HepG2 (cell line): ENCODE data around the gene RUFY2. TPM values are rescaled to one million over a fixed set of nuclear protein-coding genes. Genes with fewer than 3 reads are reported as not detected.

ENCODE experiments used
- ATAC-seq: fragments of 200-7000 bp; cut with Tn5 transposase; 3 replicates; pipeline ENCODE4 v1.9.1; 2020; ENCODE audit warnings: mild to moderate bottlenecking, moderate library complexity
- BruUV-seq: library from RNA; stranded (reverse); fragments of 400-500 nt; replicated peaks from 2 replicates; lab custom pipeline; 2021; lab: Mats Ljungman, UMichigan
- CTCF ChIA-PET: fragments of 300-600 bp; formaldehyde crosslinking; extraction: SDS; loops from one replicate; lab custom pipeline; 2021; ENCODE audit warnings: low total read pairs, inconsistent platforms, low intra/inter-chr PET ratio; lab: Yijun Ruan, JAX
- POLR2A ChIA-PET: fragments of 350-600 bp; sonication (Branson Sonifier 250); formaldehyde crosslinking; loops from one replicate; lab custom pipeline; 2020; ENCODE audit warnings: antibody characterized with exemption, inconsistent platforms; lab: Yijun Ruan, JAX
- DNase-seq: peaks from one replicate; pipeline ENCODE4 v3.0.0-alpha.2; 2015; ENCODE audit warnings: low spot score
- FAIRE-seq: peaks from 3 replicates; lab custom pipeline; 2011; peaks lifted over from hg19 to GRCh38; lab: Jason Lieb, UNC
- H2AFZ ChIP-seq: one replicate; pipeline ENCODE4 v1.6.1; 2011; ENCODE audit warnings: low read length, inconsistent platforms
- H3K27ac ChIP-seq: fragments of 300-600 bp; 3 replicates; pipeline ENCODE4 v1.8.0; 2011; ENCODE audit warnings: mixed run types, mild to moderate bottlenecking, mixed read lengths, low read length, inconsistent platforms; ENCODE audit not compliant: insufficient read depth; ENCODE audit errors: extremely low read length
- H3K27me3 ChIP-seq, 2 experiments: fragments of 200-600 bp in 1 of 2; 2 replicates in 1 of 2; 3 replicates in 1 of 2; pipeline versions ENCODE4 v1.6.0 to v1.8.0; 2011; ENCODE audit warnings: low read length in 2 of 2, mild to moderate bottlenecking in 2 of 2, moderate library complexity in 2 of 2, inconsistent platforms in 1 of 2; ENCODE audit not compliant: insufficient read depth in 2 of 2, control insufficient read depth in 1 of 2
- H3K36me3 ChIP-seq, 2 experiments: fragments of 200-600 bp in 1 of 2; replicated peaks in 1 of 2; 2 replicates in 1 of 2; 3 replicates in 1 of 2; pipeline versions ENCODE4 v1.5.1 to v1.8.0; 2011; ENCODE audit warnings: low read length in 2 of 2, inconsistent platforms in 1 of 2; ENCODE audit not compliant: insufficient read depth in 2 of 2, control insufficient read depth in 1 of 2
- H3K4me1 ChIP-seq: 2 replicates; pipeline ENCODE4 v1.5.1; 2012; ENCODE audit warnings: low read length, inconsistent platforms; ENCODE audit not compliant: insufficient read depth
- H3K4me2 ChIP-seq: 2 replicates; pipeline ENCODE4 v1.6.0; 2011; ENCODE audit warnings: low read depth, low read length, inconsistent platforms
- H3K4me3 ChIP-seq, 3 experiments: fragments of 200-600 bp in 1 of 3; sonication (generic), shearing (Covaris generic) in 1 of 3; replicated peaks in 1 of 3; 2 replicates each; pipeline ENCODE4 v1.5.1; 2011 to 2016; ENCODE audit warnings: low read length in 3 of 3, inconsistent platforms in 2 of 3, low read depth in 2 of 3, mild to moderate bottlenecking in 2 of 3, control low read depth in 1 of 3, mixed read lengths in 1 of 3; ENCODE audit not compliant: insufficient read depth in 1 of 3
- H3K79me2 ChIP-seq: one replicate; pipeline ENCODE4 v1.6.1; 2011; ENCODE audit warnings: low read length, inconsistent platforms; ENCODE audit not compliant: insufficient read depth
- H3K9ac ChIP-seq: 2 replicates; pipeline ENCODE4 v1.6.0; 2011; ENCODE audit warnings: mild to moderate bottlenecking, low read depth, low read length, inconsistent platforms; ENCODE audit not compliant: insufficient read depth
- H3K9me3 ChIP-seq: 2 replicates; pipeline ENCODE4 v1.5.1; 2012; ENCODE audit warnings: mild to moderate bottlenecking, low read length
- H4K20me1 ChIP-seq: 2 replicates; pipeline ENCODE4 v1.6.0; 2011; ENCODE audit warnings: inconsistent platforms, mild to moderate bottlenecking, low read length, moderate library complexity; ENCODE audit not compliant: insufficient read depth
- AGO2 ChIP-seq: fragments of 200-400 bp; formaldehyde crosslinking; optimal IDR thresholded peaks from 2 replicates; pipeline ENCODE3; 2017; ENCODE audit warnings: mild to moderate bottlenecking, low read depth, low read length, moderate library complexity
- GLI4 ChIP-seq: sonication (generic); formaldehyde crosslinking; IDR thresholded peaks from 2 replicates; pipeline ENCODE4 v1.5.1; 2020; ENCODE audit warnings: missing genetic modification reagents, mild to moderate bottlenecking, moderate library complexity, borderline replicate concordance
- RBM22 ChIP-seq: fragments of 200-400 bp; formaldehyde crosslinking; optimal IDR thresholded peaks from 2 replicates; pipeline ENCODE3; 2017; ENCODE audit warnings: mild to moderate bottlenecking, low read length, moderate library complexity
- SNAI1 ChIP-seq: sonication (generic); formaldehyde crosslinking; IDR thresholded peaks from 2 replicates; pipeline ENCODE4 v1.5.0; 2020; ENCODE audit warnings: mild to moderate bottlenecking, missing genetic modification reagents, borderline replicate concordance
- WGBS: methylation state at CpG from one replicate; pipeline ENCODE4 v1.1.6; 2017; ENCODE audit warnings: low lambda C conversion rate; 5-methylcytosine and 5-hydroxymethylcytosine counted together
- in situ Hi-C: cut with HindIII; loops from 2 replicates; pipeline ENCODE4 v1.10.0; 2017; ENCODE audit warnings: low pct_unique_long_range_greater_than_20kb; ENCODE audit not compliant: extremely low pct_ligation_motif_present
- intact Hi-C: fragments of 100-400 bp; cut with micrococcal nuclease; formaldehyde crosslinking; loops from one replicate; pipeline ENCODE4 v1.10.0; 2022; ENCODE audit not compliant: unreplicated experiment
- polyA plus RNA-seq, 8 experiments: library from polyadenylated mRNA; depleted of rRNA in 3 of 8; stranded (reverse) in 7 of 8; unstranded in 1 of 8; fragments of >200 nt; fragmentation: Illumina TruSeq in 4 of 8; extraction: Trizol in 4 of 8; gene quantifications; 2 replicates each; pipeline versions ENCODE4 v1.2.1 to v1.2.3, GENCODE V29; 2011 to 2016; ENCODE audit warnings: low read depth in 4 of 8, missing spikeins in 1 of 8, mixed read lengths in 1 of 8; ENCODE audit not compliant: insufficient read depth in 1 of 8
- total RNA-seq, 5 experiments: library from RNA; depleted of rRNA; stranded (reverse); fragments of >200 nt; fragmentation: Illumina TruSeq; extraction: Trizol; gene quantifications; 2 replicates each; pipeline ENCODE4 v1.2.3, GENCODE V29; 2016; ENCODE audit warnings: low read depth in 1 of 5

RUFY2 gene
- total and polyA plus RNA-seq, 2 of the 13 experiments (the other 11 are each of a cell fraction or from before 2014, with no cell fraction given): 10.1 to 16.1 TPM

DNA sequence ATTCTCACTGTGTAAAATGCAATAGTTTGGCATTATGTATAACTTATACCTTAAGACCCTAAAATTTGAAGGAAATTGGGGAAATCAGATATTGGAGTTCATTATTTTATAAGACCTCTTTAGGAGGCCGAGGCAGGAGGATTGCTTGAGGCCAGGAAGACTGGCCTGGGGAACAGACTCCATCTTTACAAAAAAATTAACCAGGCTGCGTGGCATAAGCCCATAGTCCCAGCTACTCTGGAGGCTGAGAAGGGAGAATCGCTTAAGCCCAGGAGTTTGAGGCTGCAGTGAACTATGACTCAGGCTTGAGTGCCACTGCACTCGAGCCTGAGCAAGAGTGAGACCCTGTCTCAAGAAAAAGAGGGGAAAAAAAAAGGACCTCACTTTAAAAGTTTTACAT is 60.3 kb downstream of the RUFY2 start:
- Histone ChIP-seq H3K4me3 (no peak overlapping the region), H3K27ac (no peak overlapping the region), H3K36me3 (peaks cover 1 to 29% of the 10 kb centered on the region in 2 experiments), H2AFZ (no peak overlapping the region), H3K27me3 (no peaks in the 10 kb centered on the region), H3K9me3 (no peaks in the 10 kb centered on the region), H3K79me2 (no peaks in the 10 kb centered on the region), H3K9ac (no peak overlapping the region), H4K20me1 (peaks cover 10% of the 10 kb centered on the region), H3K4me2 (no peak overlapping the region), H3K4me1 (no peaks in the 10 kb centered on the region)
- POLR2A ChIA-PET: no interaction called here
- intact Hi-C loops: loop anchor here (10.0 kb wide), 1 partner anchor 58 kb away; the partner anchor contains the start of gene RUFY2
- ATAC-seq: peak; percentile 23; the same call in 2 of the 3 replicates
- no TSS peak for BruUV-seq
- 71% methylated on average over 4 of the region's 4 CpGs for WGBS
- TF ChIP-seq SNAI1 (CRISPR knock-in tag) (no peak), RBM22 (peak; percentile 29)
- FAIRE-seq: no peak
- in situ Hi-C loops: no loop called here
- DNase-seq: no peak
- CTCF ChIA-PET: no interaction called here

DNA sequence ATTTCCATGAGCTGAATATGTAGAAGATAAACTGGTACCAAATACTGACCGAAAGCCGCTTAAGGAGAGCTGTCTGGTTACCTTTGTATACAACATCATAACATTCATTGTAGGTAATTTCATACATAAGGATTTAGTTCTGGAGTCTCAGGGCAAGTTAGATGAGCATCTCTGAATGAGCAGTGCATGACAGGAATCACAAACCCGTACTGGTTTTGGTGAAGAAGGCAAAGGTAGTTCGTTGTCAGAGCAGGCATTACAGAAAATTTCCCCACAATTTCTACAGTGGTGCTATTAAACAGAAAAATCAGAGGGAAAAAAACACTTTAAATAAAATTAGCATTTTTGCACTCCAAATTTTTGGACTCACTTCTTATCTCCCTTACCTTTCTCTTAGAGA is 61.5 kb downstream of the RUFY2 start:
- H3K27me3 ChIP-seq: no peaks in the 10 kb centered on the region
- ChIA-PET CTCF (no interaction called here), POLR2A (interaction anchor here (1.5 kb wide), 1 partner anchor 14 kb away, joined by 7 read pairs; the partner anchor contains the start of gene HNRNPH3)
- H4K20me1 ChIP-seq: peaks cover 10% of the 10 kb centered on the region
- no peak overlapping the region for H3K9ac ChIP-seq
- H3K4me2 ChIP-seq: no peak overlapping the region
- H3K9me3 ChIP-seq: no peaks in the 10 kb centered on the region
- intact Hi-C loops (loop anchor here (10.0 kb wide), 1 partner anchor 59 kb away; the partner anchor contains the start of gene RUFY2), in situ Hi-C loops (no loop called here)
- no peak overlapping the region for H3K4me3 ChIP-seq
- FAIRE-seq: no peak
- no peaks in the 10 kb centered on the region for H3K4me1 ChIP-seq
- H3K79me2 ChIP-seq: peaks cover 2% of the 10 kb centered on the region
- no peak overlapping the region for H2AFZ ChIP-seq
- WGBS: 96% methylated on average over 4 of the region's 4 CpGs
- no peak for ATAC-seq
- H3K36me3 ChIP-seq: peaks cover 6 to 40% of the 10 kb centered on the region in 2 experiments
- no peak overlapping the region for H3K27ac ChIP-seq
- no TSS peak for BruUV-seq
- DNase-seq: no peak
- peak; percentile 47 for TF ChIP-seq AGO2
- TF ChIP-seq GLI4 (CRISPR knock-in tag): no peak
- peak; percentile 81 for TF ChIP-seq RBM22
